ENCODE results near the gene NSF. TPM values are rescaled to one million over a fixed set of nuclear protein-coding genes. Genes with fewer than 3 reads are reported as not detected.
"Not testable (repeated sequence)": the region's sequence is repeated elsewhere in the genome, so short reads cannot be mapped to it uniquely, and the experiment has no call there.

NSF gene
- total RNA-seq (100 to 1,000 TPM in 1 of 9 donors, 10 to 100 TPM in 8; 28.7 to 101 (median 48.0) TPM), polyA plus RNA-seq (10 to 100 TPM in 1 of 3 donors, 1 to 10 TPM in 2; 7.5 to 84.5 (median 9.4) TPM)
- long read RNA-seq, donor 1, transcript NSF-201 (21 exons, 3,983 nt): major isoform, 9 of 25 reads
- long read RNA-seq, donor 1, partial matches to known transcripts: 15 of 25 reads
- long read RNA-seq, donor 1, other reads (novel, unspliced or antisense): 0 of 25 reads
- long read RNA-seq, donor 2, partial matches to known transcripts: 0 of 2 reads
- long read RNA-seq, donor 2, other reads (novel, unspliced or antisense): 0 of 2 reads
- long read RNA-seq, donor 3, transcript NSF-201 (21 exons, 3,983 nt): major isoform, 6 of 8 reads
- long read RNA-seq, donor 3, partial matches to known transcripts: 0 of 8 reads
- long read RNA-seq, donor 3, other reads (novel, unspliced or antisense): 0 of 8 reads
- long read RNA-seq, donor 4, transcript NSF-201 (21 exons, 3,983 nt): major isoform, 11 of 15 reads
- long read RNA-seq, donor 4, partial matches to known transcripts: 1 of 15 reads
- long read RNA-seq, donor 4, other reads (novel, unspliced or antisense): 2 of 15 reads
- long read RNA-seq, donor 5, transcript NSF-206 (20 exons, 2,667 nt): minor isoform, 6 of 124 reads
- long read RNA-seq, donor 5, transcript NSF-201 (21 exons, 3,983 nt): major isoform, 100 of 124 reads
- long read RNA-seq, donor 5, partial matches to known transcripts: 4 of 124 reads
- long read RNA-seq, donor 5, other reads (novel, unspliced or antisense): 14 of 124 reads
- long read RNA-seq, donor 6, transcript NSF-201 (21 exons, 3,983 nt): major isoform, 7 of 15 reads
- long read RNA-seq, donor 6, partial matches to known transcripts: 5 of 15 reads
- long read RNA-seq, donor 6, other reads (novel, unspliced or antisense): 3 of 15 reads
- long read RNA-seq, donor 7, partial matches to known transcripts: 0 of 5 reads
- long read RNA-seq, donor 7, other reads (novel, unspliced or antisense): 0 of 5 reads
- long read RNA-seq, donor 8, partial matches to known transcripts: 12 of 15 reads
- long read RNA-seq, donor 8, other reads (novel, unspliced or antisense): 0 of 15 reads
- long read RNA-seq, donor 9, partial matches to known transcripts: 0 of 5 reads
- long read RNA-seq, donor 9, other reads (novel, unspliced or antisense): 0 of 5 reads
- long read RNA-seq, donor 10, partial matches to known transcripts: 7 of 11 reads
- long read RNA-seq, donor 10, other reads (novel, unspliced or antisense): 0 of 11 reads

DNA sequence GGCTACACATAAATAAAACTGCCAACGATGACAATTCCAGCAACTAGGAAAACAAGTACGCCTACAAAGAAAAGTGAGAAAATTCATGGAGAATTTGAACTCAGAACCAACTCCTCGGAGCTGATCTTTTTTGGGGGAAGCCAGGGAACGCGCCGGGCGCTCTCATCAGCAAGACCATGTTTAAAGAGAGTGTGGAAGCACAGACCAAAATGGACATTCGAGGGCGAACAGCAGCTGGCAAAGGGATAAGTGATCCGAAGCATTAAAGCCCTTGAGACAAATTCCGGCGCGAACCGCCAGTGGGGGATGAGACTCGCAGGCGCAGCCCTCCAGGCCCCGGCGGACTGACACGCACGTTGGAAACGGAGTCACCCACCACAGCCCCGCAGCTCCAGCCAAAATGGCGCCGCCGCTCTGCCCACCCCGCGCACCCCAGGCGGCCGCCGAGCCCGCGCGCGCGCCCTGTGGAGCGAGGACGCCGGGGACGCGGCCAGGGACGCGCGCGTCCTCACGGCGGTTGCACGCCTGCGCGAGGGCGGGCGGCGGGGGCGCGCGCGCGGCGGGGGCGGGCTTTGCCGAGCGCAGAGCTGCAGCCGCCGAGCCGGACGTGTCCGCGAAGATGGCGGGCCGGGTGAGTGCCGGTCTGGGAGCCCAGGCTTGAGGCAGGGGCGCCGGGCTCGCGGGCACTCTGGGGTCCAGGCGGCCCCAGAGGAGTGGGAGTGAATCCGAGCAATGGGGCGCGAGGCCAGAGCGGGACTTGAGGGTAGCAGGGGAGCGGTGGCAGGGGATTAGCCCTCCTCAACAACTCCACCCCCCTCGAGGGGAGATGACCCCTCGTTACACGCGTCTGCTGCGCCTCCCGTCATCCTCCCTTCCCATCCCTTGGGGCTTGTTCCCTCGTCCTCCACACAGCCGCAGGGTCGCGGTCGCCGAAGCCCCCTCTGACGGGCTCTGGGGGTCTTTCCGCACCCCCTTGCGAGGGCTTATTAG lies at the start of gene NSF:
NSF (plus strand) TSS at position 513 of the 990 bp plus-strand sequence; CDS start at position 620, 107 bp downstream.
- intact Hi-C loops (cut with DNase I); H3K9me3 ChIP-seq (replicated peaks in 1 of 3); H3K27ac ChIP-seq; H3K4me3 ChIP-seq; H3K36me3 ChIP-seq (replicated peaks in 1 of 2); DNase-seq; H3K27me3 ChIP-seq; H3K4me1 ChIP-seq (replicated peaks in 1 of 2): not testable (repeated sequence)
- no CpG with 5 or more reads among the region's 95 CpGs for WGBS, 4 donors

DNA sequence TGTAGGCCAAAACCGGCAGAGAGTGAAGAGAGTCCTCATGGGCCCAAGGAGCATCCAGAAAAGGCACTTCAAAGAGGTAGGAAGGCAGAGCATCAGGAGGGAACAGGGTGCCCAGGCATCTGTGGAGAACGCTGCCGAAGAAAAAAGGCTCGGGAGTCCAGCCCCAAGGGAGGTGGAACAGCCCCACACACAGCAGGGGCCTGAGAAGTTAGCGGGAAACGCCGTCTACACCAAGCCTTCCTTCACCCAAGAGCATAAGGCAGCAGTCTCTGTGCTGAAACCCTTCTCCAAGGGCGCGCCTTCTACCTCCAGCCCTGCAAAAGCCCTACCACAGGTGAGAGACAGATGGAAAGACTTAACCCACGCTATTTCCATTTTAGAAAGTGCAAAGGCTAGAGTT lies 41.9 kb upstream of the NSF start:
- H3K27ac ChIP-seq; H3K4me3 ChIP-seq; intact Hi-C loops (cut with DNase I); DNase-seq; H3K36me3 ChIP-seq (replicated peaks in 1 of 2); H3K4me1 ChIP-seq (replicated peaks in 1 of 2); H3K9me3 ChIP-seq (replicated peaks in 1 of 3); H3K27me3 ChIP-seq: not testable (repeated sequence)
- 95 to 97% (median 96%) methylated on average over 7 to 9 of the region's 10 CpGs for WGBS, 4 donors

DNA sequence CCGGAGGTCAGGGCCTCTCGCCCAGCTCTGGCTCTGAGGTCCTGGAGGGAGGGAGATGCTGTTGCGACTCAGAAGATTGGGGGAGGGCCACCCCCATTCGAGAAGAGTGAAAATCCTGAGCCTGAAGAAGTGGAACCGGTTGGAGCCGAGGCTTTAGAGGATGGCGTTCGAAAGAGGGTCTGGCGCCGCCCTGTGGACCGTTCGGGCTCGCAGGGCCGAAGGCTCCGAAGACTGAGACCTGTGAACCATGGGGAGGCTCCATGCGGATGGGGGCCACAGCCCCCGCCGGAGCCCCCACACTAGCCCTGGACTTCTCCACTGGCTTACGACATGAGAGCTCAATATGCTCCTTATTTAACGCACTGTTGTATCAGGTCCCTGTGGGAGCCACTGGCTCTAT lies 31.3 kb upstream of the NSF start:
- H3K4me1 ChIP-seq (replicated peaks in 1 of 2); H3K9me3 ChIP-seq (replicated peaks in 1 of 3); intact Hi-C loops (cut with DNase I); H3K36me3 ChIP-seq (replicated peaks in 1 of 2); H3K27ac ChIP-seq; H3K4me3 ChIP-seq; DNase-seq; H3K27me3 ChIP-seq: not testable (repeated sequence)
- no CpG with 5 or more reads among the region's 20 CpGs for WGBS, 4 donors

DNA sequence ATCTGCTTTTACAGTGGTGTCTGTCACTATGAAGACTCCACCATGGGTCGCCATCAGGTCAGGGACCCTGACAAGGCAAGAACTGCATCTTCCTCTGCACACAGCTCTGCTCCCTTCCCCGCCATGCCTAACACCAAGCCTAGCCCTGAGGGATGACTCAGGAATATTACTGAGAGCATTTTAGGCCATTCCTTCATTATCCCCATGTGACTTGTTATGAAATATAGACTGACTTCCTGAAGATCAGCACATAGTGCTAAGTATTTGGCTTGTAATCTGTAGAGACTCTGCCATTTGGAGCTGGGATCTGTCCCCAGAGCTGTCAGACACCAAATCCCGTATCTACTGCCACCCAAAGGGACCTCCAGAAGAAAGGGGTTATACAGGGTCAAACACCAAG lies 30.4 kb upstream of the NSF start:
- intact Hi-C loops (cut with DNase I); DNase-seq: not testable (repeated sequence)

DNA sequence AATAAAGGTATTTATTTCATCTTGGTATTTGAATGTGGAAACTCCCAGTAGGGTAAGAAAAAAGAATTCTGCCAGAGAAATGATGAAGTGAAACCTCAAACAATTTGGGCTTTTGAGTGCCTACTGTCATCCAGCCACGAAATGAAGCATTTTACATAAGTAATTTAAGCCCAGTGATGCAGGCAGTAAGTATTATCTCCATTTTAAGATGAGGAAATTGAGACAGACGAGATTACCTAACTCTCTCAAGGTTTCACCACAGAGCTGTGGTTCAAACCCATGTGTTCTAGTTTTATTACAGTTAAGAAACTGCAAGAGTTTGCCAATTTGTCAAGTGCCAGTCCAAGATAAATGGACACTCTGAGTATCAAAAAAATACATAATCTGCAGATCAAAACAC lies 24.2 kb upstream of the NSF start:
- WGBS, 4 donors: no CpG with 5 or more reads among the region's 2 CpGs
- H3K27me3 ChIP-seq; intact Hi-C loops (cut with DNase I); DNase-seq; H3K27ac ChIP-seq; H3K36me3 ChIP-seq (replicated peaks in 1 of 2); H3K4me3 ChIP-seq; H3K4me1 ChIP-seq (replicated peaks in 1 of 2); H3K9me3 ChIP-seq (replicated peaks in 1 of 3): not testable (repeated sequence)

More for the DNA sequence above, 30.4 kb upstream of the NSF start:
- no CpG with 5 or more reads among the region's 3 CpGs for WGBS, 4 donors
- not testable (repeated sequence) for H3K4me3 ChIP-seq; H3K9me3 ChIP-seq (replicated peaks in 1 of 3); H3K27me3 ChIP-seq; H3K36me3 ChIP-seq (replicated peaks in 1 of 2); H3K4me1 ChIP-seq (replicated peaks in 1 of 2); H3K27ac ChIP-seq

DNA sequence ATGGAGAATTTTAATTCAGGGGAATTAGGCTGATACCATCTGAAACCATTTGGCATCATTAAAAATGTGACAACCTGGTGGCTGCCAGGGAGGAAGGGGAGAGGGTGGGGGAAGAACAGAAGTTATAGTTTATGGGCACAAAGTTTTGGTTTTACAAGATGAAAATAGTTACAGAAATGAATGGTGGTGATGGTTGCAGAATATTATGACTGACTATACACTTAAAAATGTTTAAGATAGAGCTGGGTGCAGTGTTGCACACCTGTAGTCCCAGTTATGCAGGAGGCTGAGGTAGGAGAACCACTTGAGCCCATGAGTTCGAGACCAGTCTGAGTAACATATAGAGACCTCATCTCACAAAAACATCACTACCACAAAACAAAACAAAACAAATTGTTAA lies 23.5 kb upstream of the NSF start:
- not testable (repeated sequence) for H3K36me3 ChIP-seq (replicated peaks in 1 of 2); H3K4me1 ChIP-seq (replicated peaks in 1 of 2)

DNA sequence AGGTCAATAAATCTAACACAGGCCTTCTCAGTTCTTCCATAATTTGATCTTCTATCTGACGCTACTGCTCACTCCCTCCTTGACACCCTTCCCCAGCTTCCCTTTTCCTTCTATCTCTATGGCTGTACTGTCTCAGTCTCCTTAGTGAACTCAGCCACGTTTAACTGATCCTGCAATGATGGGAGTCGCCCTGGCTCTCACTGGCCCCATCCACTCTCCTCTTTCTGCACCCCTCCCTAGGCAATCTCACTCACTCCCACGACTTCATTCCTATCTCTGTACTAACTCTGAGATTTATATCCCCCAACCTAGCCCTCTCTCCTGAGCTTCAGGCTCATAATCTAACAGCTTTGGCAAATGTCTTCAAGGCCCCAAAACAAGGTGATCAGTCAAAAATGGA lies 18.7 kb upstream of the NSF start:
- intact Hi-C loops (cut with DNase I); H3K27me3 ChIP-seq; DNase-seq; H3K4me1 ChIP-seq (replicated peaks in 1 of 2); H3K9me3 ChIP-seq (replicated peaks in 1 of 3); H3K4me3 ChIP-seq; H3K27ac ChIP-seq; H3K36me3 ChIP-seq (replicated peaks in 1 of 2): not testable (repeated sequence)
- WGBS, 4 donors: no CpG with 5 or more reads among the region's 4 CpGs

More for the DNA sequence above, 23.5 kb upstream of the NSF start:
- DNase-seq; H3K9me3 ChIP-seq (replicated peaks in 1 of 3); H3K27ac ChIP-seq; H3K4me3 ChIP-seq; intact Hi-C loops (cut with DNase I); H3K27me3 ChIP-seq: not testable (repeated sequence)
- no CpG with 5 or more reads among the region's 1 CpG for WGBS, 4 donors

DNA sequence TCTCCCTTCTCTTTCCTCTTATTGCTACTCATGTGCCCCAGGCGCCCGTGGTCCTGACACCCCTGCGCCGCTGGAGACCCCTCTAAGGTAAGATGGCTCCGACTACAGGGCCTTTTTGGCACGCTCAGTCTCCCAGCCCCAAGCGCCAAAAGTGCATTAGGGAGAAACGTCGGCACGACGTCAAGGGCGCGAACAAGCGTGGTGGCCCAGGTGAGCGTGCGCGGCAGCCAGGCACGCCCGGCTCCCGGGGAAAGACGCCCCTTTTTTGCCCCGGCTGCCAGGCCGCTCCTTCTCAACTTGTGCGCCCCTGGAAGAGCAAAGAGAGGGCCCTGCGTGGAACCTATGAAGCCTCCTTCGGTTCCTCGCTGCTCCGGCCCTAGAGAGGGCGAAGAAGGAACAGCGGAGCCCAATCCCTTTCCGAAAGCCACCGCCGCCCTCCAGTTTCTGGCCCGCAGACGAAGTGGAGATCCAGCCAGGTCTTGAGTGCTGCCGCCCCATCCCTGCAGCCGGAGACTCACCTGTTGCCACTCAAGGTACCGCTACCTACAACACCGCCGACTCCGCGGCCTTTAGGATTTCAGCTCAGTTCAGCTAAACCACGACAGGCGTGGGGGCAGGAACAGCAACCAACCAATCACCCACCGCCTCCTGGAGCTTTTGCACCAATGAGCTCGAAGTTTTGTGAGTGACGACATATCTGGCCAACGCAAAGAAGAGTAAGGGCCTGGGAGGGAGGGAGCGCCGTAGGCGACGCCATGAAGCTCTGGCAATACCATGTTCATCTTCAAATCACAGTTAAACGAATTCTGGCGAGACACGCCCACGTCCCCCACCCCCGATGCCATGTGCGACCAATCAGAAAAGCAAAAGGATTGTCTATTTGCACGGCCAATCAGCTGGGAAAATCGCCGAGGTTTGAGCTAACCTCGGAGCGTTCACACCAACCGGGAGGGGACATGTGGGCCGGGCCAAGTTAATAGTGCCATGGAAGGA lies 11.1 kb upstream of the NSF start, which contains the start of gene ARL17A:
ARL17A (minus strand) TSS at position 609 of the 993 bp plus-strand sequence. CDS start 3,369 bp downstream, outside the sequence.
- H3K36me3 ChIP-seq (replicated peaks in 1 of 2); H3K27me3 ChIP-seq; H3K9me3 ChIP-seq (replicated peaks in 1 of 3); intact Hi-C loops (cut with DNase I); H3K4me1 ChIP-seq (replicated peaks in 1 of 2): not testable (repeated sequence)
- H3K27ac ChIP-seq: peak within 1 kb of the TSS in 1 of 5 donors; percentile 61
- peak; percentile 78 to 95 (median 87) for DNase-seq
- 0% methylated on average over 7 of the region's 65 CpGs; no CpG with 5 or more reads in 2 of the 4 donors for WGBS, 4 donors
- peak within 1 kb of the TSS in 1 of 4 donors; percentile 39 for H3K4me3 ChIP-seq

Data from adrenal gland (tissue), 19 donors.